Prostate gland (tissue), 2 donors: Measurements from ENCODE around the gene KIFC1.

ENCODE experiments used
- POLR2A ChIP-seq: fragments of 450-650 bp; IDR thresholded peaks from one replicate; pipeline ENCODE4 v1.6.1; 2016; ENCODE audit warnings: antibody characterized with exemption, mild to moderate bottlenecking
- TF ChIP-seq, protein P1 (sequence below), 4 experiments: fragments of 200-600 bp in 2 of 4; fragments of 450-650 bp in 2 of 4; sonication (generic) in 2 of 4; IDR thresholded peaks; 1 replicate in 3 of 4; 2 replicates in 1 of 4; pipeline ENCODE4 v1.5.1; 2016 to 2019; ENCODE audit warnings: antibody characterized with exemption in 4 of 4, mild to moderate bottlenecking in 2 of 4, moderate library complexity in 2 of 4

DNA sequence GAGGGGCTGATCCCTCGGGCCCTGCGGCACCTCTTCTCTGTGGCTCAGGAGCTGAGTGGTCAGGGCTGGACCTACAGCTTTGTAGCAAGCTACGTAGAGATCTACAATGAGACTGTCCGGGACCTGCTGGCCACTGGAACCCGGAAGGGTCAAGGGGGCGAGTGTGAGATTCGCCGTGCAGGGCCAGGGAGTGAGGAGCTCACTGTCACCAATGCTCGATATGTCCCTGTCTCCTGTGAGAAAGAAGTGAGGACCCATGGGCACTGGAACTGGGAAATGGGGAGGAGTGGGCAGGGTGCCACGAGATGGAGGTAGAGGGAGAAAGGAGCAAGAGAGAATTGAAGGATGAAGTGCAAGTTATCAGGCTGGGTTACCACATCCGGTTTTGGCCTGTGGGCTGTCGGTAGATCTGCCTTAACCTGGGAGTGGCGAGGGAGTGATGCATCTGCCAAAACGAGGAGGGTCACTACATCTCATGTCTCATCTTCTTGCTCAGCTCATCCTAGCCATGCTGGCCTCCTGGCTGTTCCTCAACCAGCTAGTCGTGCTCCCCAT is 13.8 kb downstream of the KIFC1 start:
- TF ChIP-seq, protein P1, sequence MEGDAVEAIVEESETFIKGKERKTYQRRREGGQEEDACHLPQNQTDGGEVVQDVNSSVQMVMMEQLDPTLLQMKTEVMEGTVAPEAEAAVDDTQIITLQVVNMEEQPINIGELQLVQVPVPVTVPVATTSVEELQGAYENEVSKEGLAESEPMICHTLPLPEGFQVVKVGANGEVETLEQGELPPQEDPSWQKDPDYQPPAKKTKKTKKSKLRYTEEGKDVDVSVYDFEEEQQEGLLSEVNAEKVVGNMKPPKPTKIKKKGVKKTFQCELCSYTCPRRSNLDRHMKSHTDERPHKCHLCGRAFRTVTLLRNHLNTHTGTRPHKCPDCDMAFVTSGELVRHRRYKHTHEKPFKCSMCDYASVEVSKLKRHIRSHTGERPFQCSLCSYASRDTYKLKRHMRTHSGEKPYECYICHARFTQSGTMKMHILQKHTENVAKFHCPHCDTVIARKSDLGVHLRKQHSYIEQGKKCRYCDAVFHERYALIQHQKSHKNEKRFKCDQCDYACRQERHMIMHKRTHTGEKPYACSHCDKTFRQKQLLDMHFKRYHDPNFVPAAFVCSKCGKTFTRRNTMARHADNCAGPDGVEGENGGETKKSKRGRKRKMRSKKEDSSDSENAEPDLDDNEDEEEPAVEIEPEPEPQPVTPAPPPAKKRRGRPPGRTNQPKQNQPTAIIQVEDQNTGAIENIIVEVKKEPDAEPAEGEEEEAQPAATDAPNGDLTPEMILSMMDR (IDR thresholded peaks at IDR 0.05): no peak
- no peak for TF ChIP-seq POLR2A
